Measurements from ENCODE around the gene UCP2. TPM values are rescaled to one million over a fixed set of nuclear protein-coding genes. Genes with fewer than 3 reads are reported as not detected.

The UCP2 gene
- total RNA-seq, 2 experiments from 2014 or later = 145 to 358 TPM

DNA sequence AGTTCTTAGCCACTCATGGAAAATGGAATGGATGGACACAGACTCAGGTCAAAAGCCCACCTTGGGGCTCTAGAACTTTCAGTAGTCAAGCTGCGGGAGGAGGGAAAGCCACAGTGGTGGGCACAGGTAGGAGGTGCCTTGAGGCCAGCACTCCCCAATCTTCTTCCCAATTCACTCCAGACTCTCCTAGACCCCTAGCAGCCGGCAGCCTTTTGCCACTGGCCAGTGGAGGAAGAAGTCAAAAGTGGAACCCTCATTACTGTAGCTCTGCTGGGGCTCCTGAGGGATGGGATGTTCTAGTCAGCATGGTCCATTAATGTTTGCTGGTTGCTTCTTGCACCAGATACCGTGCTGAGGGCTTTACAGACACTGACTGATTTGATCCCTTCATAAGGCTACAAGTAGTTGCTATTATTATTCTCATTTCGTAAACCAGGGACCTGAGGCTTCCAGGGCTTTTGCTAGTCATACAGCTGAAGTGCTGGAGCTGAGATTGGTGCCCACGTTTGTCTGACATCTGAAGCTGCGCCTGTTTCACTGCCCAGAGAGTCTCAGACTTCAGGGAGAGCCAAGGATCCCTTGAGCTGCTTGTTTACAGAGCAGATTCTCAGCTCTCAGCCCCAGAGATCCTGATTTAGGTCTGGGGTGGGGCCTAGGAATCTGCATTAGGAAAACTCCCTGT is 25.2 kb upstream of the UCP2 start:
- BruUV-seq (replicated peaks) = no TSS peak
- H3K4me1 ChIP-seq (ENCODE audit: insufficient read depth, low read length, poor library complexity, severe bottlenecking) = peaks cover 37% of the 10 kb centered on the region
- H3K9me2 ChIP-seq (ENCODE audit: insufficient read depth, low read length) = no peaks in the 10 kb centered on the region
- H4K20me1 ChIP-seq (ENCODE audit: insufficient read depth, low read length) = no peaks in the 10 kb centered on the region
- H3K4me3 ChIP-seq (ENCODE audit: low read depth, low read length, poor library complexity, severe bottlenecking) = no peak overlapping the region
- CTCF ChIA-PET (ENCODE audit: unreplicated experiment) = no interaction called here
- POLR2A ChIA-PET = interaction anchor here (0.6 kb wide), 1 partner anchor 222 kb away, joined by 3 read pairs; no protein-coding TSS in a partner anchor
- H3K36me3 ChIP-seq (ENCODE audit: insufficient read depth, low read length) = no peaks in the 10 kb centered on the region
- no peak for DNase-seq (ENCODE audit: low spot score)
- no peak overlapping the region for H2AFZ ChIP-seq (ENCODE audit: low read length)
- H3K27ac ChIP-seq (ENCODE audit: low read depth, low read length, poor library complexity, severe bottlenecking) = no peak overlapping the region
- no peaks in the 10 kb centered on the region for H3K79me2 ChIP-seq (ENCODE audit: insufficient read depth, low read depth, low read length)
- TF ChIP-seq, protein P1, sequence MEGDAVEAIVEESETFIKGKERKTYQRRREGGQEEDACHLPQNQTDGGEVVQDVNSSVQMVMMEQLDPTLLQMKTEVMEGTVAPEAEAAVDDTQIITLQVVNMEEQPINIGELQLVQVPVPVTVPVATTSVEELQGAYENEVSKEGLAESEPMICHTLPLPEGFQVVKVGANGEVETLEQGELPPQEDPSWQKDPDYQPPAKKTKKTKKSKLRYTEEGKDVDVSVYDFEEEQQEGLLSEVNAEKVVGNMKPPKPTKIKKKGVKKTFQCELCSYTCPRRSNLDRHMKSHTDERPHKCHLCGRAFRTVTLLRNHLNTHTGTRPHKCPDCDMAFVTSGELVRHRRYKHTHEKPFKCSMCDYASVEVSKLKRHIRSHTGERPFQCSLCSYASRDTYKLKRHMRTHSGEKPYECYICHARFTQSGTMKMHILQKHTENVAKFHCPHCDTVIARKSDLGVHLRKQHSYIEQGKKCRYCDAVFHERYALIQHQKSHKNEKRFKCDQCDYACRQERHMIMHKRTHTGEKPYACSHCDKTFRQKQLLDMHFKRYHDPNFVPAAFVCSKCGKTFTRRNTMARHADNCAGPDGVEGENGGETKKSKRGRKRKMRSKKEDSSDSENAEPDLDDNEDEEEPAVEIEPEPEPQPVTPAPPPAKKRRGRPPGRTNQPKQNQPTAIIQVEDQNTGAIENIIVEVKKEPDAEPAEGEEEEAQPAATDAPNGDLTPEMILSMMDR (conservative IDR thresholded peaks at IDR 0.05; ENCODE audit: low read length) = no peak
- no peak for TF ChIP-seq EZH2phosphoT487 (IDR thresholded peaks at IDR 0.05; ENCODE audit: borderline replicate concordance, low read depth, low read length)
- no peak overlapping the region for H3K4me2 ChIP-seq (ENCODE audit: low read length)
- intact Hi-C loops (cut with micrococcal nuclease; ENCODE audit: unreplicated experiment) = no loop called here
- no peaks in the 10 kb centered on the region for H3K9me3 ChIP-seq (ENCODE audit: low read length)

DNA sequence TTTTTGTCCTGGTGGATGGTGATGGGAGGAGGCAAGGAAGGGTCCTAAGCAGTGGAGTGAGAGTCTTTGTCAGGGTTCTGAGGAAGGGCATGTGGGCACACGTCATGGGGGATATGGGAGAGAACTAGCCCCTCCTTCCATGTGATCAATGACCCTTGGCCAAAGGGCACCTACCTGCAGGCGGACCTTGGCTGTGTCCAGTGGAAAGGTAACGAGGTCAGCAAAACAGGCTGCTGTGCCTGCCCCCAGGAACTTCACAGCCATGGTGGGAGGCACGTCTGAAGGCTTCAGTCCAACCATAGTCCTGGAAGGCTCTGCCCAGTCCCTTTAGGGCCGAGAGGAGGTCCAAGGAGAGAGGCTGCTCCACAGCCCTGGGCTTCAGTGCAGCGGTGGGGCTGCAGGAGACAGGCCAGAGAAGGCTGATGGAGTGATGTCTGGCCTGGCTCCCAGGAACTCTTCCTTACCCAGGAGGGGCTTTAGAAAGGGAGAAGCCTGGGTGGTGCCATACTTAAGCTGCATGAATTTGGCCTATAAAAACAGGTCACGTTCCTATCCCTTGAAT is 24.2 kb upstream of the UCP2 start:
- POLR2A ChIA-PET = no interaction called here
- H3K27ac ChIP-seq (ENCODE audit: low read depth, low read length, poor library complexity, severe bottlenecking) = no peak overlapping the region

More for the DNA sequence above, 24.2 kb upstream of the UCP2 start:
- H3K4me3 ChIP-seq (ENCODE audit: low read depth, low read length, poor library complexity, severe bottlenecking) = no peak overlapping the region
- CTCF ChIA-PET (ENCODE audit: unreplicated experiment) = no interaction called here
- no peak overlapping the region for H3K4me2 ChIP-seq (ENCODE audit: low read length)
- no peaks in the 10 kb centered on the region for H3K36me3 ChIP-seq (ENCODE audit: insufficient read depth, low read length)
- TF ChIP-seq, protein P1 (conservative IDR thresholded peaks at IDR 0.05; ENCODE audit: low read length) = no peak
- no peak for TF ChIP-seq EZH2phosphoT487 (IDR thresholded peaks at IDR 0.05; ENCODE audit: borderline replicate concordance, low read depth, low read length)
- no peaks in the 10 kb centered on the region for H3K9me2 ChIP-seq (ENCODE audit: insufficient read depth, low read length)
- intact Hi-C loops (cut with micrococcal nuclease; ENCODE audit: unreplicated experiment) = no loop called here
- H3K9me3 ChIP-seq (ENCODE audit: low read length) = no peaks in the 10 kb centered on the region
- no peak for DNase-seq (ENCODE audit: low spot score)
- BruUV-seq (replicated peaks) = no TSS peak
- H2AFZ ChIP-seq (ENCODE audit: low read length) = no peak overlapping the region
- no peaks in the 10 kb centered on the region for H3K79me2 ChIP-seq (ENCODE audit: insufficient read depth, low read depth, low read length)
- no peaks in the 10 kb centered on the region for H4K20me1 ChIP-seq (ENCODE audit: insufficient read depth, low read length)
- H3K4me1 ChIP-seq (ENCODE audit: insufficient read depth, low read length, poor library complexity, severe bottlenecking) = peaks cover 35% of the 10 kb centered on the region
